ENCODE results near the gene GNL3L. TPM values are rescaled to one million over a fixed set of nuclear protein-coding genes. Genes with fewer than 3 reads are reported as not detected.
"Not testable (repeated sequence)": the region's sequence is repeated elsewhere in the genome, so short reads cannot be mapped to it uniquely, and the experiment has no call there.

Gene GNL3L, protein sequence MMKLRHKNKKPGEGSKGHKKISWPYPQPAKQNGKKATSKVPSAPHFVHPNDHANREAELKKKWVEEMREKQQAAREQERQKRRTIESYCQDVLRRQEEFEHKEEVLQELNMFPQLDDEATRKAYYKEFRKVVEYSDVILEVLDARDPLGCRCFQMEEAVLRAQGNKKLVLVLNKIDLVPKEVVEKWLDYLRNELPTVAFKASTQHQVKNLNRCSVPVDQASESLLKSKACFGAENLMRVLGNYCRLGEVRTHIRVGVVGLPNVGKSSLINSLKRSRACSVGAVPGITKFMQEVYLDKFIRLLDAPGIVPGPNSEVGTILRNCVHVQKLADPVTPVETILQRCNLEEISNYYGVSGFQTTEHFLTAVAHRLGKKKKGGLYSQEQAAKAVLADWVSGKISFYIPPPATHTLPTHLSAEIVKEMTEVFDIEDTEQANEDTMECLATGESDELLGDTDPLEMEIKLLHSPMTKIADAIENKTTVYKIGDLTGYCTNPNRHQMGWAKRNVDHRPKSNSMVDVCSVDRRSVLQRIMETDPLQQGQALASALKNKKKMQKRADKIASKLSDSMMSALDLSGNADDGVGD
- polyA plus RNA-seq (2013, experiment 1 of 2; ENCODE audit: insufficient read length) = 14.2 TPM
- 13.3 TPM for polyA plus RNA-seq (2013, experiment 2 of 2; ENCODE audit: insufficient read length)

DNA sequence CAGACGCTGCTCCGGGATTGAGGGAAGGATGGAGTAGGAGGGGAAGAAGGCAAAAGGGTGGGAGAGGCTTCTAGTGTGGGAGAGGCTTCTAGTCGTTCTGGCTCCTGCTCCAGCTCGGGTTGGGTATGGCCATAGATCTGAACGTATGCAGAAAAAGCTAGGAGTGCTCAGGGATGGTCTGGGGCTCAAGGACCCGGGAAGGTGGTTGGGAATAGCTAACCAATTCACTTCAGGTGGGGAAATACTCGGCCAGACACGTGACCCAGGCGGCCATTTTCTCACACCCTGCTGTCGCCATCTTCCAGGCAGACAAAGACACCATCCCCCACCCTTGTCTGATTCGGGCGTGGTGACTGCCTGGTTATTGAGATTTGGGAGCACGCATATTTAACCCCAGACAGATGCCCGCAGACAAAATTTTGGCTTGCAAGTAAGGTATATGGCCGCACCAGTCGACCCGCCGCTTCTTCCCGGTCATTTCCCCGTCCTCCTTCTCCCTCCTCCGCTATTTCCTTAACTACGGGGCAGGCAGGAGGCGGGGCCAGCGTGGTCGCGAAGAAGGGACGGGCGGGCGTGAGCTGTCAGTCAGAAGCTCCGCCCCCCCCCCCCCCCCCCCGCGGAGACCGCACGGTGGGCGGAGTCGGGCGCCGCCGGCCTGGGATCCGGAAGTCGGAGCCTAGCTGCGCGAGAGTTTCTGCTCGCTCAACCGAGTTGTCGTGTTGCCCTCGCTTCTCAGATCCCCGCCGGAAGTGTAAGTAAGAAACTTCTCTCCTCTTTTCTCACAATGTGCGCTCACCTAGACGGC is at the start of gene GNL3L:
GNL3L (plus strand) TSS at position 668 of the 805 bp plus-strand sequence. CDS start 2,348 bp downstream, outside the sequence.
- peak; percentile 87 for DNase-seq

DNA sequence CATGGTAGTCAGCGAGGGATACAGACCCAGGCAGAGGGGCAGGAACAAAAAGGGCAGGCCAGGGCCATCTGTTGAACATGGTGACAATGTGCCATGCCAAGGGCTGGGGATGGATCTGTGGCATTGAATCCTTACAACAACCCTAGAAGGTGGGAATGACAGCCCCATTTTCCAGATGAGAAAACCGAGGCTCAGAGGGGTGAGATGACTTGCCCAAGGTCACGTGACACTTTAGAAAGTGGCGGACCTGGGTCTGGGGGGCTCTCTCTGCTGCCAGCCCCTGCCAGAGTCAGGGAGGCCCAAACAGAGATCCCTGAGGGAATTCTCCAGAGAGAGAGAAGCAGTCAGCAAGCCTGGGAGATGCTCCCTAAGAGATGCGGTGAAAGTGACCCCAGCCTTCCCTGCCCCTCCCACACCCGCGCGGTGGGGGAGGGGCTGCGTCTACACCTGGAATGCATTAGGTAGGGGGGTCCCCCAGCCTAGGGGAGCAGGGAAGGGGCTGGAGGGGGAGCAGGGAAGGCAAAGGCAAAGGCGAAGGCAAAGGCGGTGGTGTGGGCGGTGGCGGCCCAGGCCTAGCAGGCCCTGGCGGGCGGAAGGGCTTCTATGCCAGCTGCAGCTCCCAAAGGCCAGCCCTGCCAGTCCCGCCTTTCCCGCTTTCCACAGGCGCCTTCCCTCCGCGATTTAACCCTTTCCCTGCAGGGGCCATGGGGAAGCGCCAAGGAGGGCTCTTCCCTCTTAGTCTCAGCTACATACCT is 47.0 kb upstream of the GNL3L start:
- peak; percentile 23 for DNase-seq

DNA sequence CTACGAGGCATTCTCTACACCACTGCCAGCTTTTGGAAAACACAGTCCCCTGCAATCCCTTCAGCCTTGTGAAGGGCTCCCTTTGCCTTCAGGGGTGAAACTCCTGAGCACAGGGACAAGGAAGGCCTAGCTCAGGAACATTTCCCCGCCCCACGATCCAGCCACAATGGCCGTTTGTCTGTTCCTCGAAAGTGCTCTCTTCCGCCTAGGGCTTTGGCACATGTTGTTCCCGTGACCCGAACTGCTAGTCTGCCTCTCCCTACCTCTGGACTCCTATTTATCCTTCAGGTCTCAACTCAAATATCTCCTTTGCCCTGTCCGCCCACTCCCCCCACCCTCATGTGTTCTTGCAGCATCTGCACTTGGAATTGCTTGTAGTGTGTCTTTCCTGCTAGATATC is 46.1 kb upstream of the GNL3L start:
- no peak for DNase-seq

DNA sequence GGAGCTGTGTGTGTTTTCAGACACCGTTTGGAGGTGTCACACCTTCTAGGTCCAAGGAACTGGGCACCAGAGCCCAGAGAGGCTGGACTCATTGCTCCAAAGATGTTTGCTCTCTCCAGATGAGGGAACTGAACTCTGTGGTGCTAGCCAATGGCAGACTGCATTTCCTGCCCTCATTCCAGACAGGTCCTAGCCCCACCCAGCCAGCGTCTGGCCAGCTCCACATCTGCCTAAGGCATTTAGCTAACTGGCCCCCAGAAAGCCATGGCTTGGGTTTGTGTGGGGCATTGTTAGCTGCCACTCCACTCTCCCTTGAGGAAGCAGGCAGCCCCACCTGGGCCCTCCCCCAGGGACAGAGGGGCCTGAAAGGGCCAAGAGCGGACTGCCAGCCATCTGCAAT is 45.4 kb upstream of the GNL3L start:
- DNase-seq = no peak

DNA sequence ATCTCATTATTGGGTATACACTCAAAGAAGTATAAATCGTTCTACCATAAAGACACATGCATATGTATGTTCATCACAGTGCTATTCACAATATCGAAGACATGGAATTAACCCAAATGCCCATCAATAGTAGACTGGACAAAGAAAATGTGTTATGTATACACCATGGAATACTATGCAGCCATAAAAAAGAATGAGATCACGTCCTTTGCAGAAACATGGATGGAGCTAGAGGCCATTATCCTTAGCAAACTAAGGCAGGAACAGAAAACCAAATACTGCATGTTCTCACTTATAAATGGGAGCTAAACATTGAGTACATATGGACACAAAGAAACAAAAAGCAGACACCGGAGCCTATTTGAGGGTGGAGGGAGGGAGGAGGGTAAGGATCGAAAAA is 40.2 kb upstream of the GNL3L start:
- DNase-seq = not testable (repeated sequence)

DNA sequence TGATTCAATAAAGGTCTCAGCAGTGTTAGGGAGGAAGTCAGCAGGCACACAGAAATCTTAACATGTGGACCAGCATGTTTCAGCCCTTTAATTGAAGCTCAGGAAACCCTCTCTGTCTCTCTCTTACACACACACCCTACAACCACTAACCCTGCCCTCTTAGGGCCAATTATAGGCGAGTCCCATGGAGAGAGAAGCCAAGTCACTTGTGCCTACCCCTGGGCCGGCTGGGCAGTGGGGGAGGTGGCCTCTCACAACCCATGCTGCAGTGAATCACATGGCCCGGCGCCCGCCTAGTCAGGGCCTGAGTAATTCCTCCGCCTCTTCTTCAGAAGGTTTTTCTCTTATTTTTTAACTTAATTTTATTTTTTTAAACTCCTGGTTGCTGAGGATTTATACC is 37.7 kb upstream of the GNL3L start:
- peak; percentile 60 for DNase-seq

DNA sequence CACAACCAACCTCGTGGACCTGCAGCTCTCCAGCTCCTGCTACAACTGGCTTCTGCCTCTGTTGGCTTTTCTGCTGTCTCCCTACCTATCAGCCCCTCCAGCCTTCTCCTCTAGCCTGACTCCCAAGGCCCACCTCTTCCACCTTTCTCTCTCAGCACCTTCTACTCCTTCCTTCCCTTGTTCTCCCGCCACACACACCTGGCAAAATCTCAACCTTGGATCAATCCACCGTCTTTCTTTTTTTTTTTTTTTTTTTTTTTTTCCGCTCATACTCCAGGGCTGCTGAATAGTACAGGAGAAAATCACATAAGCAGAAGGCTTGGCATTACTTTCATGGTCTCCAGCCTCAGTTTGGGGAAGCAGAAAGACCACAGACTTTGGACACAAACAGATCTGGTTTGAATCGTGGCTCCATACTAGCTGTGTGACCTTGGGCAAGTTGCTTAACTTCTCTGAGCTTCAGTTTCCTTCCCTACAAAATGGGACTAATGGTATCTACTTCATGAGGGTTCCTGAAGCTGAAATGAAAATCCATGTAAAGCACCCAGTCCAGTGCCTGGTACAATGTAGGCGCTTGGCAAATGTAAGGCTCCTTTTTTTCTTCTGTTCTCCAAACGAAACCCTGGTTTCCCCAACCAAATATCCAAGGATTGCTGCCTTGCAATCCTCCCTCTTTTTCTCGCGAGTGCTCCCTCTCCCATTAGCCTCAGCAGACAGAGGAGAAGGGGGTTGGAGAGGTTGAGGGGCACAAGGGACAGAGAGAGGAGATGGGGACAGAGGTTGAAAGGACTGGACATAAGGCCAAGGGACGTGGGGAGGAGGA is 35.6 kb upstream of the GNL3L start:
- no peak for DNase-seq

DNA sequence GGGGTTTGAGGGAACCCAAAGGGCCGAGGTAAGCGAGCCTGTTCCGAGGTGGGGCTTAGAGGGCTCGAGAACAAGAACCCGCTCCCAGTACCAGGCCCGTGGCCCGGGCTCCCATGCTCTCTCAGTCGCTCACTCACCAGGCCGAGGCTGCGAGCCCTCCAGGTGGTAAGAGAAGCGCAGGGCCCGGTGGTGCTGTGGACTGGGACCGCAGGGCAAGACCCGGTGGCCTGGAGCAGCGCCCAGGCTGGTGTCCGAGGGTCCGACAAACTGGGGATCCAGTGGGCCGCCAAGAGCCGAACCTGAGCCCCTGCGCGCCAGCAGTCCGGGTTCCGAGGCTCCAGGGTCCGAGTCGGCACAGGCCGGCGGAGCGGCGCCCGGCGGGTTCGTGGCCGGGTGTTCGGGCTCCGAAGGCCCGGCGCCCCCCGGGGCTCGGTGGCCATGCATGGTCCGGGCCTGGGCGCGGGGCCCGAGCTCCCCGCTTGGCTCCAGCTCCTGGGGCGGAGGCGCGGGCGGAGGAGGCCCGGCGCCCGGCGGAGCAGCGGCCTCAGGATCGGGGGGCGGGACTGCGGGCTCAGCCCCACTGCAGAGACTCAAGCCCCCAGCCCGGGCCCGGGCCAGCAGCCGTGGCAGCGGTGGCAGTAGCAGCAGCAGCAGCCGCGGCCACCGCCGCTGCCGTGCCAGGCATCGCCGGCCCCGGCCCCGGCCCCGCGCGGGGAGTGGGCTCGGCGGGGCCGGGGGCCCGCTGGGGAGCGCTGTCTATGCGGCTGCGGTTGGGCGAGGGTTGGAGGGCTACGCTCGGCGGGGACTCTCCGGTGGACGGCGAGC is 34.8 kb upstream of the GNL3L start:
- DNase-seq = no peak

DNA sequence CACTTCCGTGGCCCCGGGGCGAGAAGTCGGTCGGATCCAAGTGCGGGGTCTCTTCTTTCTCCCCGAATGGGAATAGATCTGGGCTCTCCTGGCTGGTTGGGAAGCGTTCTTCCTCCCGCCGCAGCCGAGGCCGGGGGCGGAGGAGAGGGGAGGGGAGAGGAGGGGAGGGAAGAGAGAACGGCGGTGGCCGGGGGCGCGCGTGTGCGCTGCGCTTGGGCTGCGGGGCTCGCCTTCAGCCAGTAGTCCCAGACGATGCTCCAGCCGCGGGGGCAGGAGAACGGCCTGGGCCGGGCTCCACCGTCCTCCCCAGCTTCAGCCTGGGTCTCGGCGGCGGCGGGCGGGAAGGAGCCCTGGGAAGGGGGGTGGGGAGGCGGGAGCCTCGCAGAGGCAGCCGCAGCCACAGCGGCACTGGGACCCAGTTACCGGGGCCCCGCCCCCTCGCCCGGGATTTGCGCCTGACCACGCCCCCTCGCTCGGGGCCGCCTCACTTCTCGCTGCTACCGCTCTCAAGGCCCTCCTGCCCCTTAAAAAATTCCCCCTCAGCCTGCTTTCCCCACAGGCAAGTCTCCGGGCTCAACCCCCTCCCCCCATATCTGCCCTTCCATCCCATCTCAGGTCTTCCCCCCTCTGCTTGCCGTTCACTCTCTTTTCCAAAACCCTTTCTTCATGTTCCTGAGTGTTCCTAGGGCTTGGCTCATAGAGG is 34.1 kb upstream of the GNL3L start, which contains the start of gene FGD1:
FGD1 (minus strand) TSS at position 421 of the 703 bp plus-strand sequence. CDS start 802 bp downstream, outside the sequence.
- DNase-seq = peak; percentile 62

DNA sequence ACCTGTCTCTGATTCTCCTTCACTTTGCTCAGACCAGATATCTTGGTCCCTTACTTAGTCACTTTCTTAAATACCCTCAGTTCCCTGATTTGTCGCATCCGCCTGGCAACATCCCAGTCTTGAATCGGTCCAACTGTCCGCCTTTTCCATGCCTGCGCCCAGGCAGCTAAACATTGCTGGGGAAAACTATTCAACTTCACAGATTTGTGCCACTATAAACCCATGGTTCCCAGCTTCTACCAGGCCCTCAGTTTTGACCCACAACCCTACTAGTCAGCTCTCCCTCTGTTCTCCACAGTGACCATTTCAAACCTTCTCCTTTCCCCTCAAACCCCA is 33.5 kb upstream of the GNL3L start:
- no peak for DNase-seq

DNA sequence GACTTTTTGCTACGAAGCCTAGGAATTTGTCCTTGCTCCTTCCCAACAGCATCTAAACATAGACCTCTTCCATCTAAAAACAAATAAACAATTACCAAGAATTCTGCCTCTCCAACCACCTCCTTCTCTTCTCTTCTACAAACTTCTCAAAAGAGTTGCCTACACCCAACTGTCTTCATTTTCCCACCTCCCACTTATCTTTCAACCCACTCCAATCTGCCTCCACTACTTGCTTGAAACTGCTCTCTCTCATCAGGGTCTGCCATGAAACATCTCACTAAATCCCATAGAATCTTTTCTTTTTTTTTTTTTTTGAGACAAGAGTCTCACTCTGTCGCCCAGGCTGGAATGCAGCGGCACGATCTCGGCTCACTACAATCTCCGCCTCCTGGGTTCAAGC is 33.1 kb upstream of the GNL3L start:
- DNase-seq = no peak

DNA sequence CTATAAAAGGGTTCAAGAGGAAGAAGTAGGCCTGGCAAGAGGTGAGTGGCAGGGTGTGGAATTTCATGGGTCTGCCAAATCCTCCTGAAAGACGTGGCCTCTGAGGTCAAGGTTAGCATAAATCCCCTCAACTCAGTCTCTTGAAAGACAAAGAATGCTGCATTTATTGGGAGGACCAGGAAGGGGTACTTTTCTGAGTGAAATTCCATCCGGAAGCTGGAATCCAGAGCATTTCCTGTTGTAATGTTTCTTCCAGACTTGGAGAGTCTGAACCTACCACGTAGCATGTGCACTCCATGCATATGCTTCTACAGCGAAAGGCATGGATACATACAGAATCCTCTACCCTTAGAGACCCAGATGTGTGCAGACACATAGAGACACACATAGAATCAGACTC is 20.6 kb upstream of the GNL3L start:
- peak; percentile 76 for DNase-seq

DNA sequence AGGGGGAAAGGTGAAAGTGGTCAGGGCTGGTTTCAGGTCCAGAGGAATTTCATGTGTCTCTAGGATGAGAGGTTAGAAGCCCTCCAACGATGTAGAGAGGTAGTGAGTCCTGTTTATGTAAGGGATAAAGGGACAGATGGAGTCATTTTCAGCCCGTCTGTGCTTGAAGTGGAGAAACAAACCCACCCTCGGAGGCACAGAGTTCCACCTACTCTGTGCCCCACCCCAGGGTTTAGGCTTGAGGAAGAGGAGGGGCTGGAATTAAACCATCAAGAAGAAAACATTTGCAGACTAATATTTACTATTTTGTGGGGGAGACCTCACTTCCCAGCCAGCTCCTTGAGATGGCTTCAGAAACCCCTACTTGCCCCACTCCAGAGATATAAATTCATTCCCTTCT is 868 bp upstream of the GNL3L start:
- no peak for DNase-seq

DNA sequence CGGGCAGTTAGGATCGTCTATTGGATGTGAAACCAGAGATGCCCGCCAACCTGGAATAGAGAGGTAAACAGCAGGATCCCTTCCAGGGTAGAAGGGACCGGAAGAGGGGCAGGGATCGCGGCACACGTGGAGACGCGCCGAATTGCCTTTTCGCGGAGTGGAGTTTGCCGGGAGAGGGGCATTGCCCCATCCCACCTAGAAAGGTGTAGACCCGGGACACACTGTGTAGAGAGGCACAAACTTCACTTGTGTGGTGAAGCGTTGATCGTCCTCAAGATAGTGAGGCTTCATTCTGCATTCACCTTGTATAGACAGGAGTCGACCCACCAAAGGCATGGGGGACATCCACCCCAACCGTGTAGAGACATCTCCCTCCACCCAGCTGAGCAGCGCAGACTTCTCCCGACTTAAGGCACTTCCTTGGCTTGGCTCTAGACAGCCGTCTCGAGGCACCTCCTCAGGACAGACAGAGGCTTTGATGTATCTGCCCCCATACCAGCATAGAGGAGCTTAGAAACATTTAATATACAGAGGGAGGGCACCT is 410 bp downstream of the GNL3L start:
- DNase-seq = no peak

DNA sequence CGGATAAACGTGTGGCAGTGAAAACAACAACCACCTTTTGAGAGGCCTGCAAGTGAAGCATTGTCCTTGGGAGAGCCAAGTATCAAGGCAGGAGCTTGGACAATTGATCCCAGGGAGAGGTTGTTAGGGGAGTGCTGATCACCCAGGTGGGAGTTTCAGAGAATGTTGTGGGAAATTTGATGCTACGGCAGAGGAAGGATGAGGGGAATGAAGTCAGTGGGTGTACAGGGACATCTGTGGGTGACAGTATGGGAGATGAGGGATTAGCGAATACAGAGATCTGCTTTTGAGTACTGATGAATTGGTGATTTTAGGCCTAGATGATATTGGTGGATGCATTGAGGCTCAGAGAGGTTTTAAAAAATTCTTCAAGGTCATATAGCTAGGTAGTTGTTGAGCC is 4.3 kb downstream of the GNL3L start:
- DNase-seq = no peak

DNA sequence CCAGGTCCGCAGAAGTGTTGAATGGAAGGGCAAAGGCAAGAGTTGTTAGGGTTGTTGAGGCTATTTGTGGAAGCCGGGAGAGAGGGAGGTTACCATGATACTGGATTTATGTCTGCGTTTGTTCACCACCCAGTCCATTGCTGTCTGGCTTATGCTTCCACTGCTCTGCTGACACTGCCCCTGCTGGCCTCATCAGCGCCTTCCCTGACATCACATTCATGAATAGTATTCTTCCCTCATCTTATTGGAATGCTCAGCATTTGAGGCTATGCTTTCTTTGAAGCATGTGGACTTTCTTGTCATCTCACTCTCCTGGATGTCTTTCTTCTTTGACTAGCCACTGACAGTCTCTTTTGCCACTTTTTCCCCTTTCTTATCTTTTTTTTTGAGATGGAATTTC is 10.3 kb downstream of the GNL3L start:
- DNase-seq = peak; percentile 63

DNA sequence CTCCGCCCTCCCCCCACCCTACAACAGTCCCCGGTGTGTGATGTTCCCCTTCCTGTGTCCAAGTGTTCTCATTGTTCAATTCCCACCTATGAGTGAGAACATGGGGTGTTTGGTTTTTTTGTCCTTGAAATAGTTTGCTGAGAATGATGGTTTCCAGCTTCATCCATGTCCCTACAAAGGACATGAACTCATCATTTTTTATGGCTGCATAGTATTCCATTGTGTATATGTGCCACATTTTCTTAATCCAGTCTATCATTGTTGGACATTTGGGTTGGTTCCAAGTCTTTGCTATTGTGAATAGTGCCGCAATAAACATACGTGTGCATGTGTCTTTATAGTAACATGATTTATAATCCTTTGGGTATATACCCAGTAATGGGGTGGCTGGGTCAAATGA is 12.2 kb downstream of the GNL3L start:
- not testable (repeated sequence) for DNase-seq

DNA sequence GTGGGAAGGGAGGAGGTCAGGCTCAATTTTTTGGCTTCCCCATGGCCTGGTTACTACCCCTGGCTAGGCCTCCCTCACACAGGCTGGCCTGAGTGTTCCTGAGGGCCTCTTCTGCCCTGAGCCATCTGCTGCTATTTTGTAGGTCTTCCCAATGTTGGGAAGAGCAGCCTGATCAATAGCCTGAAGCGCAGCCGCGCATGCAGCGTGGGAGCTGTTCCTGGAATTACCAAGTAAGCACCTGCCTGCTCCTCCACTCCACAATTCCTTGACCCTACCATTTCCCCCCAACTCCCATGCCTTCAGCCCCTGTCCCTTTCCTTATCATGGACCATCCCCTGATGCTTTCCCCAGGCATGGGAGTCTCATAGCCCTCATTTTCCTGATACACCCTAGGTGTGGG is 20.8 kb downstream of the GNL3L start:
- DNase-seq = no peak

DNA sequence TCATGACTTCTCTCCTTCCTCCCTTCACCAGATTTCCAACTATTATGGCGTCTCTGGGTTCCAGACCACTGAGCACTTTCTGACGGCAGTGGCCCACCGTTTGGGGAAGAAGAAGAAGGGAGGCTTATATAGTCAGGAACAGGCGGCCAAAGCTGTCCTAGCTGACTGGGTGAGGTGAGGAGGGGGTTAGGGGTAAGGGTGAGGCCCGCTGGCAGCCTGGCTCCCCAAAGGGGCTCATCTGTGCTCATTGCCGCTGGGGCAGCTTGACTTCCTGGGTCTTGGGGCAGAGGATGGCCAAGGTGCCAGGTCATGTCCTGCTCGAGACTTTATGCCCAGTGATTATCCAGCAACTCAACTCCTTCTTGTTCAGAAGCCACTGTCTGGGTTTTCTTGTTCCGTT is 21.8 kb downstream of the GNL3L start:
- DNase-seq = no peak

DNA sequence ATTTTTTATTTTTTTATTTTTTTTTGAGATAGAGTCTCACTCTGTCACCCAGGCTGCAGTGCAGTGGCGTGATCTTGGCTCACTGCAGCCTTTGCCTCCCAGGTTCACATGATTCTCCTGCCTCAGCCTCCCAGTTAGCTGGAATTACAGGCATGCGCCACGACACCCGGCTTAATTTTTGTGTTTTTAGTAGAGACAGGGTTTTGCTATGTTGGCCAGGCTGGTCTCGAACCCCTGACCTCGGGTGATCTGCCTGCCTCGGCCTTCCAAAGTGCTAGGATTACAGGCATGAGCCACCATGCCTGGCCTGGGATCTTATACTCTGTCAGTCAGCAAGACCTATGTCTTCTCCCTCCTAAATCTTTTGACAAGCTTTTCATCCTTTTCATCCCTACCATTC is 25.0 kb downstream of the GNL3L start:
- not testable (repeated sequence) for DNase-seq

All from fibroblast of skin of abdomen (primary cell).